ENCODE measurements around the gene RABAC1.
"Not testable (repeated sequence)": the region's sequence is repeated elsewhere in the genome, so short reads cannot be mapped to it uniquely, and the experiment has no call there.

RABAC1 gene

GRCh38 chr19:41945135-41945766 lies 13.9 kb downstream of the RABAC1 start:
- no peak for DNase-seq (ENCODE audit: low read depth)

GRCh38 chr19:41944336-41944735 lies 14.8 kb downstream of the RABAC1 start:
- no peak for DNase-seq (ENCODE audit: low read depth)

DNA sequence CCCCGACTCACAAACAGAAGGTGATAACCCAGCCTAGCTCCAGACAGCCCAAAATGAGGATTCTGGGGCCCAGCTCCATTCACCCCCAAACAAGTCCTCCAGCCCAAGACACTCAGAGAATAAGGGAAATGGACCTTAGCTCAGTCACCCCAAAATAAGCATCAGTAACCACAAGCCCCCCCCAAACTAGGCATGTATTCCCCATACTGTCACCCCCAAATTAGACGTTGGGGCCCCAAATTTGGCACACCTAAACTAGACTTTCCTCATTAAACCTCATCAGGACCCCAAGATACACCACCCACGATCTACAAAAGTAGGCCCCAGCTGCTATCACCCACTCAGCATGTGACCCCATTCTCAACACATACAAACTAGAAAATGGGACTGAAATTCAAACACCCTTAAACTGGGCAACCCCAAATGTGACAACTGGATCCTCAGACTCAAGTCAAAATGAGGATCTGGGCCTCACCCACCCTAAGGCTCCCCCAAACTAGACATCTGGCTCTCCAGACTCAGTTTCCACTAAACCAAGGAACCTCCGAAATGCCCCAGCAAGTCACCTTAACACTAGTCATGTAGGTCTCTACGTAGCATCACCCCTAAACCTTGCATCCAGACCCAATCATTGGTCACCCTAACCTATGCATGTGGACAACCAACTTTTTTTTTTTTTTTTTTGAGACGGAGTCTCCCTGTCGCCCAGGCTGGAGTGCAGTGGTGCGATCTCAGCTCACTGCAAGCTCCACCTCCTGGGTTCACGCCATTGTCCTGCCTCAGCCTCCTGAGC lies 17.5 kb downstream of the RABAC1 start:
- no peak for DNase-seq (ENCODE audit: low read depth)

GRCh38 chr19:41940731-41941409 lies 18.3 kb downstream of the RABAC1 start:
- DNase-seq (ENCODE audit: low read depth) = no peak

- no peak for DNase-seq (ENCODE audit: low read depth)
Measured at GRCh38 chr19:41939861-41940730, 19.0 kb downstream of the RABAC1 start.

GRCh38 chr19:41939209-41939608 lies 19.9 kb downstream of the RABAC1 start:
- not testable (repeated sequence) for DNase-seq (ENCODE audit: low read depth)

GRCh38 chr19:41937525-41938468 lies 21.3 kb downstream of the RABAC1 start:
- no peak for DNase-seq (ENCODE audit: low read depth)

DNA sequence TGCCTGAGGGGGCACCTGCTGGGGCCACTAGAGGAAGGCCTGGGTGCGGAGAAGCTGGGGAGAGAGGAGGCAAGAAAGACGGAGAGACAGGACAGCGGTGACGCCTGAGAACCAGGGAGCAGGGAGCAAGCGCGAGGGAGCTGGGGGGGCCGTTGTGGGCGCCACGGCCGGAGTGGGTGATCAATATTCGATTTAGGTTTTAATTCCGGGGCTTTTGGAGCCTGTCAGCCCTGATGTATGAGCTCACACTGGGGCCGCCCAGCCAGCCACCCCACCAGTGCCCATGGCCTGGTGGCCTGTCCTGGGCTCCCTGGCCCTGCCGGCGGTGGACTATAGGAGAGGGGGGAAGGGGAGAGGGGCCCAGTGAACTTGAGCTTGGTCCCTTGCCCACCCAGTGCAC lies 22.2 kb downstream of the RABAC1 start:
- DNase-seq (ENCODE audit: low read depth) = no peak

GRCh38 chr19:41936416-41936850 lies 22.7 kb downstream of the RABAC1 start:
- no peak for DNase-seq (ENCODE audit: low read depth)

GRCh38 chr19:41935760-41936415 lies 23.2 kb downstream of the RABAC1 start:
- DNase-seq (ENCODE audit: low read depth) = no peak

DNA sequence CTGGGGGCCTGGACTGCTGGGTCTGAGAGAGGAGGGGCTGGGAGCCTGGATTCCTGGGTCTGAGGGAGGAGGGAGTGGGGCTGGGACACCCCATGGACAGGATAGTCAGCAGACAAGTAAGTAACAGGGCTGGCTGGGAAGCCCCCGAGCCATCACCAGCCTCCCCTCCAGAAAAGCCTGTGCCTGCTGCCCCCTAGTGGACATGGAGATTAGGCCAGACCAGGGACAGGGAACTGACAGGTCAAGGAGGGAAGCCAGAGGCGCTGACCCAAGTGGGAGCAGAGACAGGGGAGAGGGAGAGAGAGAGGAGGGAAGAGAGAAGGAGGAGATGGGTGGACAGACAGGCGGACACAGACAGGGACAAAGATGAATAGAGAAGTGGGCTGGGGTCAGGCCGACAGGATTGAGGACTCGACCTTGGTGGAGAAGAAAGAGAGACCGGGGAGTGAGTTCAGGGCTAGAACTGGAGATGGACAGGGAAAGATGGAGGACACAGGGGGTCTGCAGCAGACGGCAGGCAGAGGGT lies 24.2 kb downstream of the RABAC1 start:
- peak; percentile 42 for DNase-seq (ENCODE audit: low read depth)

GRCh38 chr19:41933693-41934426 lies 25.3 kb downstream of the RABAC1 start:
- no peak for DNase-seq (ENCODE audit: low read depth)

DNA sequence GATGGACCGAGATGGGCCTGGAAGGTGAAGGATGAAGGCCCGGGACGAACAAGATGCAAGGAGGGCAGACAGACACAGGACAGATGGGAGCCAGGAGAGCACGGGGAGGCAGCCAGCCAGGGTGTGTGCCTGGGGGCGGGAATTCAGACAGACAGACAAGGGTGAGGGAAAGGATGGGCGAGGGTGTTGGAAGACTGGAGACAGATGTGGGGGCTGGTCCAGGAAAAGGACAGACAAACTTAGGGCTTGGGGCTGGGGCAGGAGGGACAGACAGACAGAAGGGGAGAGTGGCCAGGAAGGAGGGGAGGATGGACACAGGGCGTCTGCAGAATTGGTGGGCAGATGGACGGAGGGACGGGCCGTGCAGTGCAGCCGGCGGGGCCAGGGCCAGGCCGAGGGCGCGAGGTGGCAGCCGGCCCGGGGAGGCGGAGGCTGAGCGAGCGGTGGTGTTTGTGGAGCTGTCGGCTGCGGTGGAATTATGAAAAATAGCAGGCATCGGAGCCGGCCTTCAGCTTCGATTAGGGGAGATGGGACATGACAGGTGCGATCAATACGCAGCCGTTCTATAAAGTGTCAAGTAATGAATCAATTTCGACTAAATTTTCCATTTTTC lies 26.3 kb downstream of the RABAC1 start:
- DNase-seq (ENCODE audit: low read depth) = no peak

DNA sequence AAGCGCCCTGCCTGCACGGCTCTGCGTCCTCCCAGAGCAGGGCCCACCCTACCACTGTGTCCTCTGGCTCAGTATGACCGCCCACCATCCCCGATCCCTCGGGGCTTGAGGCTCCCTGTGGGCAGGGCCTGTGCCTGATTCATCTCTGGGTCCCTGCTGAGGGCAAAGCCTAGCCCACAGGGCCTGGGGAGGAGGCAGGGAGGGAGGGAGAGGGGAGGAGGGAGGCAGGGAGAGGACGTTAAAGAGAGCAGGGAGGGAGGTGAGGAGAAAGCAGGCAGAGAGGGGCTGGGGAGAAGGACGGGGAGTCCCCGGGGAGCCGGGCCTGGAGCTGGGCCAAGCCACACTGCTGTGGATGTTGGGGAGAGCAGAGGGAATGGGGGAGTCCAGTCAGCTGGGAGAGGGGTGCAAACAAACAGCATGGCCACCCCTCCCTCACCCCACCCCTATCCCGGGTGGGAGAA lies 26.8 kb downstream of the RABAC1 start:
- DNase-seq (ENCODE audit: low read depth) = no peak

- DNase-seq (ENCODE audit: low read depth) = no peak
Measured at GRCh38 chr19:41930926-41931592, 28.1 kb downstream of the RABAC1 start.

DNA sequence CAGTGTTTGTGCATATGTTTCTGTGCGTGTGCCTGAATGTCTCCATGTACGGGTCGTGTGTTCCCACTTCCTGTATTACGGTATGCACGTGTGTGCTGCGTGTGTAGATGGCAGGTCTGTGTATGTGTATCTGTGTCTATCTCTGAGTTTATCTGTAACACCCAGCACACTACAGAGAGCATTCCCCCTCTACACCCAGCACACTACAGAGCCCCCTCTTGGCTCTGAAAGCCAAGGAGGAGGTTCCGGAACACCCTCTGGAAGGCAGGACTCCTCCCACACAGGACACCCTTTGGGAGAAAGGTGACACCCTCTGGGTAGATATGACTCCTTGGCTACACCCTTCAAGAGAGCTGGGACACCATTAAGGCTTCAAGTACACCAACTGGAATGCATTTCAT lies 28.8 kb downstream of the RABAC1 start:
- no peak for DNase-seq (ENCODE audit: low read depth)

DNA sequence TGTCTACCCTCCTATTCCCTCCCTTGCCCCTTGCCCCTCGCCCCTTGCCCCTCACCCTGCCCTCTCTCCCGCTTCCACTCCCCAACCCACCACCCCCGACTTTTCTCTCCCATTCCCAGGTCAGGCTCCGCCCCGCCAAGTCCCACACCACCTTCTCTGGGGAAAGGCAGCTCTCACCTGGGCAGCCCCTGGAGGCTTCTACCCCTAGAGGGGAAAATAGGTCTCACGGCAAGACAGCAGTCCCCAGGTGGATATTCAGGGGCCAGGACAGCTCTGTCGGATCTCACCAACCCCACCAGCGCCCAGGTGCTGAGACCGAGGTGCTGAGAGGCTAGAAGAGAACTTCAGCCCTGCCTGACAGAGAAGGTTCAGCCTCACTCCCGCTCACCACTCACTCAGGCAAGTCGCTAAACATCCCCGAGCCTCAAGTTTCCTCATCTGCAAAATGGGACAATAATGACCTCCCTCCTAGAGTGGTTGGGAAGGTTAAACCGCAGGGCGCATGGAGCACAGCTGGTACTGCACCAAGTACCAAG lies 29.5 kb downstream of the RABAC1 start:
- no peak for DNase-seq (ENCODE audit: low read depth)
